Kidney capillary endothelial cell (primary cell): Measurements from ENCODE around the gene RNF175.

Experiments
- DNase-seq: peaks from one replicate; pipeline ENCODE4 v3.0.0-alpha.2; 2018; ENCODE audit warnings: low spot score

The RNF175 gene

GRCh38 chr4:153748378-153748777, 11.4 kb downstream of the RNF175 start:
- DNase-seq: no peak

- no peak for DNase-seq
Measured at GRCh38 chr4:153747406-153747955, 12.3 kb downstream of the RNF175 start.

GRCh38 chr4:153745651-153746050, 14.2 kb downstream of the RNF175 start:
- DNase-seq: no peak

GRCh38 chr4:153741541-153741940, 18.3 kb downstream of the RNF175 start:
- DNase-seq: no peak

GRCh38 chr4:153735906-153736461, 23.8 kb downstream of the RNF175 start:
- no peak for DNase-seq

- no peak for DNase-seq
Measured at GRCh38 chr4:153733751-153734448, 25.9 kb downstream of the RNF175 start.

GRCh38 chr4:153731239-153731638, 28.6 kb downstream of the RNF175 start:
- peak; percentile 40 for DNase-seq

GRCh38 chr4:153729895-153730294, 29.9 kb downstream of the RNF175 start:
- no peak for DNase-seq

- no peak for DNase-seq
Measured at GRCh38 chr4:153728660-153729059, 31.2 kb downstream of the RNF175 start.

- DNase-seq: no peak
Measured at GRCh38 chr4:153728151-153728550, 31.7 kb downstream of the RNF175 start.

- no peak for DNase-seq
Measured at GRCh38 chr4:153725831-153726154, 34.0 kb downstream of the RNF175 start.

GRCh38 chr4:153725136-153725830, 34.5 kb downstream of the RNF175 start:
- no peak for DNase-seq

- no peak for DNase-seq
Measured at GRCh38 chr4:153724606-153725005, 35.2 kb downstream of the RNF175 start.

- DNase-seq: no peak
Measured at GRCh38 chr4:153722036-153722435, 37.8 kb downstream of the RNF175 start.

- DNase-seq: peak; percentile 29
Measured at GRCh38 chr4:153713866-153714646, 45.8 kb downstream of the RNF175 start.

GRCh38 chr4:153710681-153711080, 49.1 kb downstream of the RNF175 start:
- no peak for DNase-seq

GRCh38 chr4:153706519-153706918, 53.3 kb downstream of the RNF175 start:
- no peak for DNase-seq

- DNase-seq: no peak
Measured at GRCh38 chr4:153705743-153706468, 53.9 kb downstream of the RNF175 start.

GRCh38 chr4:153704522-153704921, 55.3 kb downstream of the RNF175 start:
- DNase-seq: no peak

GRCh38 chr4:153684971-153685371, 74.9 kb downstream of the RNF175 start:
- DNase-seq: no peak

GRCh38 chr4:153684182-153684970, 75.4 kb downstream of the RNF175 start, which contains the start of gene TLR2:
Gene TLR2, plus strand, starts transcription at chr4:153684280. Its CDS starts 18,628 bp downstream, at chr4:153702908.
- no peak for DNase-seq
